ENCODE measurements around the gene TAS2R60.
A peak's percentile ranks its signal among the peaks of the same experiment; 100 is the strongest.
"Not testable (repeated sequence)": the region's sequence is repeated elsewhere in the genome, so short reads cannot be mapped to it uniquely, and the experiment has no call there.

The TAS2R60 gene, protein sequence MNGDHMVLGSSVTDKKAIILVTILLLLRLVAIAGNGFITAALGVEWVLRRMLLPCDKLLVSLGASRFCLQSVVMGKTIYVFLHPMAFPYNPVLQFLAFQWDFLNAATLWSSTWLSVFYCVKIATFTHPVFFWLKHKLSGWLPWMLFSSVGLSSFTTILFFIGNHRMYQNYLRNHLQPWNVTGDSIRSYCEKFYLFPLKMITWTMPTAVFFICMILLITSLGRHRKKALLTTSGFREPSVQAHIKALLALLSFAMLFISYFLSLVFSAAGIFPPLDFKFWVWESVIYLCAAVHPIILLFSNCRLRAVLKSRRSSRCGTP

GRCh38 chr7:143443153-143443552 lies at the start of gene TAS2R60:
Gene TAS2R60, plus strand, starts transcription at chr7:143443453. Its CDS starts 0 bp downstream, at chr7:143443453.
- DNase-seq, result no peak

- DNase-seq, result no peak
Measured at GRCh38 chr7:143394068-143394467, 49.2 kb upstream of the TAS2R60 start.

- no peak for DNase-seq
Measured at GRCh38 chr7:143394777-143395176, 48.5 kb upstream of the TAS2R60 start.

DNA sequence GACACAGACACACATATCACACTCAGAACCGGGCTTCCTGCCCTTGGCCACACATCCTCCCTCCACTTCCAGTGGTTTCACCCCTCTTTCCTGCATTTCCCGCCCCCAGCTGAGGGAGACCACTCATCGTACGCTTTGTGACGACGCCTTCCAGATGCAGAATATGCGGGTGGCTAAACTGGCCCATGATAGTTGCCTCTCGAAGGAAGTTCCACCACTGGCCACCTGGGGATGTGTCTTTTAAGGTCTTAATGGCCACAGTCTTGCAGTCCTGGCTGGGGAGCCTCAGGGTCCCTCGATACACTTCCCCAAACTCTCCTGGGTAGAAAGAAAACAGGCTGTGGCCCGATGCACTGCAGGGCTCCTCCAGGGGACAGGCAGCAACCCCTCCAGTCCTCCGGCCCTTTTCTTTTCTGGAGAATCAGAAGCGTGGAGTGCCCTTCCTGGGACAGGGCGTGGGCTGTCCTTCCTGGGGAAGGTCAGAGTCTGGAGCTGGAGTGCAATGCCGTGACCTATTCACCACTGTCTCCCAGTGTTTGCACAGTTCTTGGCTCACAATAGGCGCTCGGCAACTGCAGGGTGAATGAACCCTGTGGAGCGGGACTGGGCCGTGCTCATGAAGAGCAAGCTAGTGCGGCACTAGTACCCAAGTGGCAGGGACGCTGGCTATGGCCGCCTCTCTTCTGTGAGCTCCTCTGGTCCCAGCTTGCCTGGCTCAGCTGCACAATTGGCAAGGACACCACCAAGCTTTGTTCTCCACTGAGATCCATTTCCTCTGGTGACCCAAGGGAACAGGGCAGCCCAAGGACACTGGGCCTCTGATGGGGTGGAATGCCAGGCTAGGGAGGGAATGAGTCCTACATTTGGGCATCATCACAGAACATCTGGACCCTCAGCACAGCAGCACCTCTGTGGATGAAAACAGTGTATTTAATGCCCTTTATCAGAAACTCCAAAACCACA lies 47.8 kb upstream of the TAS2R60 start:
- no peak for DNase-seq

GRCh38 chr7:143396182-143396581 lies 47.1 kb upstream of the TAS2R60 start:
- DNase-seq, result no peak

DNA sequence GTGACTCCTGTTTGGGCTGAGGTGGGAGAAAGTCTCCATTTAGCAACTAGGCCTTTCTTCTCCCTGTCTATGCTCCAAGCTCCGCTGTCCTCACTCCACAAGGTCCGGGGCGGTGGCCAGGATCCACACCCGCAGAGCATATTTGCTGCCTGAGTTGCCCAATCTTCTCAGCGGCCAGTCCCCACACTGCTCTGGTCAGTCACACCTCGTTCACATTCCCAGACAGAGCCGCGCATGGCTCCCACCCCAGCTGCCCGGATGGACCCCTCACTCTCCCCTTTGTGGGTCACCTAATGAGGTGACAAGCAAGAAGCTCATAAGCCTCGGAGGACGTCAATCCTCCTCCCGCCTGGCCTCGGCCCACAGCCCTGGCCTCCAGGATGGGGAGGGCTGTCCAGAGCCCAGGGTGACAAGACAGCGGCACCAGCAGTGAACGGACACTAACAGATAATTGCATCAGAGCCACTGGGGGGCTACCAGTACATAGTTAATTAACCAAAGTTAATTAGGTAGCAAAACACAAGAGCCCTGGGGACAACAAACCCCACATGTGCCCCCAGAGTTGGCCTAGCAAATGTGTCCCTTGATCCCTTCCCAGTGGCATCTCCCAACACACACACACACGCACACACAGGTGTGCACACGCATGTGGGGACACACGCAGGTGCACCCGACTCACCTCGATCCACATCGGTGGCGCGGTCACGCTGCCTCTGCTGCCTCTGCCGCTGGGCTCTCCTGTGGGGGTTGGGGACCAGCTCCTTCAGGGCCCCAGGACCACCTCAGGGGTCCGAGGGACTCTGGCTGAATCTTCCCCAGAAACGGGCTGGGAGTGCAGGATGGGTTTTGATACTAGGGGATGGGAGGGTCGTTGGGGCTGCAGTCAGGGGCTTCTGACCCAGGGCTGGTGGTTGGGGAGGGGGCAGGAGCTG lies 46.4 kb upstream of the TAS2R60 start:
- no peak for DNase-seq

DNA sequence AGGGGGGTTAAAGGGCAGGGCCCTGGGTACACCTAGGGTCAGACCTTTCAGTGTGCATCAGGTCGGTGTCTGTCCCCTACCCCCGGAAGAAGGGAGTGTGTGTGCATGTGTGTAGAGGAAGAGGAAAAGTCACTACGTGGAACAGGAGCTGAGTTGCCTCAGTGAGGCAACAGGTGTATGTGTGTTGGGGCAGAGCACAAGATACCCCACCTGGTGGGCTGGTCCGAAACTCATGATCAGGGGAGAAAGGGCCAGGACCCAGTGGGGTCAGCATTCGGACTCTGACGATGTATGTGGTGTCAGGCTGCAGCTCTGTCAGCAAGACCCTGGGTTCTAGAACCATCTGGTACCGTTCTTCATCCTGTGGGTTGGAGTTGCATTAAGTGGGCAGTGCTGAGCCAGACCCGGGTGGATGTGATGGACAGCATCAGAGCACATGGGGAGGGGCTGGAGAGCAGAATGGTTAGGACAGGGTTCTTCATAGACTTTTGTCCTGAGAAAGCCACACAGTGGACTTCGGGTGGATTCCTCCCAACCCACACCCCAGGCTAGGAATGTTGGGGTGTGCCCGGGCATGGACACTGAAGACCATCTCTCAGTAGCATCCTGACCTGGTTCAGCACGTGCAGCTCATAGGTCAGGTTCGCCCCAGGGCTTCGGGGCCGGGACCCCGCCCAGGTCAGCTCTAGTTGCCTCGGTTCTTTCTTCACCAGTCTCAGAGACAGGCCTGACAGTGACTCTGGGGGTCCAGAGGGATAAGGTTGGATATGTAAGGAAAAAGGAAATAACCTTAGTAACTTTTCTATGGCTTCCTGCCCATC lies 45.3 kb upstream of the TAS2R60 start:
- no peak for DNase-seq

DNA sequence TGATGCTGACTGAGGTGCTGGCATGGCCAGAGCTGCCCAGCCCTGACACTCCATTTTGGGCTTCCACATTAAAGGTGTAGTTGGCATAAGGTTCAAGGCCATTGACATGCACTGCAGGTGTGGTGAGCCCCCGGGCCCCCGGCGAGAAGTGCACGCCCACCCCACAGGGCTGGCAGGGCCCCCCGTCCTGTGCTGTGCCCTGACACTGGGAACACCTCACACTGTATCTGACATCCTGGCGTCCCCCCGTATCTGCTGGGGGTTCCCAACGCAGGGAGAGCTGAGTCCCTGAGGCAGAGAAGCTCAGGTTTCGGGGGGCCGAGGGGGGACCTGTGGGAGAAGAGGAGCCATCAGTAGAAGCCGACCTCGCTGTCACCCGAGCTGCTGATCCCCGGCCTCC lies 44.6 kb upstream of the TAS2R60 start:
- DNase-seq, result no peak

DNA sequence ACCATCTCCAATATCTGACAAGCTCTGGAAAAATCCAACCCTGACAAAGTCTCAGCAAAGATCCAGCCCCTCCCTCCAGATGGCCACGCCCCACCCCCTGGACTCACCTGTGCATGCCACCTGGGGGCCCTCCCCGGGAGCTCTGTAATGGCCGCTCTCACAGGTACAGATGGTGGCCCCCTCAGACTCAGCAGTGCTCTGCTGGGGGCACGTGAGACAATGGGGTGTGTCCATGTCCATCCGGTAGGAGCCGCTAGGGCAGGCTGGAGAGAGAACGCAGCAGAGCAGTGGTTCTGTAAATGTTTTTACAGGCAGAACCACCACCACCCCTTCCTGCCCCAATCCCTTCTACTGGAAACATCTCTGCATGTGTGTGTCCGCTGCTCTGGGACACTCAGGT lies 44.1 kb upstream of the TAS2R60 start:
- DNase-seq, result no peak

DNA sequence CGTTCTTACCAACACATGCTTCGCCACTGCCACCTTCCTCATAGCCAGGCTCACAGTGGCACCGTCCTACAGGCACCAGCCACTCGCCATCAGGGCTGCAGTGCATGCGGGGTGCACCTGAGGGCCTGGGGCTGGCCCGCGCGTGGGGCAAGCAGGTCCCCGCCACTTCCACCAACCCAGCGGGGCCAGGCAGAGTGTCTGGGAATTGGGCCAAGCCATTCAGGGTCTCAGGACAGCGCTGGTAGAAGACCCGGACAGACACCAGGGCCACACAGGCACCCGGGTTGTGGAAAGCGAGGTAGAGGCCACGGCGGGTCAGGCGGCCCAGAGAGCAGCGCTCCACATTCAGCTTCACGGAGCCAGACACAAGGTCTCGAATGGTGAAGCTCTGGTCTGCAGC lies 43.6 kb upstream of the TAS2R60 start:
- DNase-seq, result no peak

GRCh38 chr7:143401265-143401664 lies 42.0 kb upstream of the TAS2R60 start:
- DNase-seq, result no peak

DNA sequence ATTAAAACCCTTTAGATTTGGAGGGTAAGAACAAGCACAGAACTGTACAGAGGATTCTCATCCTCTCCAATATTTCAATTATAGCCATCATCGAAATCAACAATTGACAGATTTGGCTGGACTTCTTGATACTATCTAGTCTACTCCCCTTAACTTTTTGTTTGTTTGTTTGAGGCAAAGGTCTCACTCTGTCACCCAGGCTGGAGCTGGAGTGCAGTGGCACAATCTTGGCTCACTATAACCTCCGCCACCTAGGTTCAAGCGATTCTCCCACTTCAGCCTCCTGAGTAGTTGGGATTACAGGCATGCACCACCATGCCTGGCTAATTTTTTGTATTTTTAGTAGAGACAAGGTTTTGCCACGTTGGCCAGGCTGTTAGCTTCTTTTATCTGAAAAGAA lies 41.0 kb upstream of the TAS2R60 start:
- DNase-seq, result not testable (repeated sequence)

GRCh38 chr7:143405173-143406001 lies 37.9 kb upstream of the TAS2R60 start:
- no peak for DNase-seq

DNA sequence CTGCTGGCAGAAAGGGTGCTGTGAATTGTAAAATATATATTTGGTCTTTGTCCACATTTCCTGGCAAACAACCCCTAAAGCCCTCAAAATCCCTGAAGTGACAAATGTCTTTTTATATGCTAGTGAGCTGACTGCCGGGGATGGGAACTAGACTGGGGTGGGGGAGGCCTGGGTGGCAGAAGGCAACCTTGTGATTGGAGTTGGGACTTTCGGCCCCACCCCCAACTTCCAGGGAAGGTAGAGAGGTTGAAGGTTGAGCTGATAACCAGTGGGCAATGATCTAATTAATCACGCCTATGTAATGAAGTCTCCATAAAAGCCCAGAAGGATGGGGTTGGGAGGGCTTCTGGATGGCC lies 37.3 kb upstream of the TAS2R60 start:
- DNase-seq, result no peak

DNA sequence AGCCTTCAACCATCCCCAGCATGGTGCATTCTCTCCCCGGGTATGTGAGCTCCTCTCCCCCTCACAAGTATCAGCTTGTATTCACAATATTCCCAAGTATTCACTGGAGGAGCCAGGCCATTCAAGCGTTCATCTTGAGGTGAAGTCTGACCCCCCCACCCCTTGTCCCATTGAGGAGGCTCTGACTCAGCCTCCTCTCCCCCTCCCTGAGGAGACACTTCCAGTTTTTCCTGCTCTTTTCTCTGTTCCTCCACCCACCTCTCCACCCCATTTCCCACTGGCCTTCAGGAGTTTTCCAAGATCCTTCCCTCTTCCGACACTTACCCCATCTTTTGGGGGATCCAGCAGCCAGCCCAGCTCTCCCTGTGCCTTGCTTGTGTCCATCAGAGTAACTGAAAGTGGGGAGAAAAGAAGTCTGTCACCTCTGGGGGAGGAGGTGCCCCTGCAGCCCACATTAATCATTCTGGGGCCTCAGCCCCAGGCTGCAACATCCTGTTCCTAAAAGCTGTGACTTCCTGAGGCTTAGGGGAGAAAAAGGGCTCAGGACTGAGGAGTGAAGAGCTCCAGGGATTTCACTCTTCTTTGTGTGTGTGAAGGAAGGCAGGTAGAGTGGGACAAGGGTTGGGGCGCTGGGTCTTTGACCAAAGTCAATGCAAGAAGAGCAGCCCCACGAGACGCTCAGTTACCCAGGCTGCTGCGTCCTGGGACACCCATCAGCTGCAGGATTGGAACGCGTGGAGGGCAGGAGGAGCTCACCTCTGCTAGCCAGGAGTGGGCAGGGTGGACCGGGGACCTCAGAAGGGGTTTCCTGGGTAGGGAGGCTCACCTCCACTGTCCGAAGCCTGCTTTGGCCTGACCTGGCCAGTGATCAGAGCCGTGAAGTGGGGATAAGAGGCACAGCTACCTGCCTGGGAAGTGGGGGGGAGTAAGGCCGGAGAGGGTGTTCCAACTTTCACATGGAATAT lies 35.7 kb upstream of the TAS2R60 start:
- DNase-seq, result no peak

DNA sequence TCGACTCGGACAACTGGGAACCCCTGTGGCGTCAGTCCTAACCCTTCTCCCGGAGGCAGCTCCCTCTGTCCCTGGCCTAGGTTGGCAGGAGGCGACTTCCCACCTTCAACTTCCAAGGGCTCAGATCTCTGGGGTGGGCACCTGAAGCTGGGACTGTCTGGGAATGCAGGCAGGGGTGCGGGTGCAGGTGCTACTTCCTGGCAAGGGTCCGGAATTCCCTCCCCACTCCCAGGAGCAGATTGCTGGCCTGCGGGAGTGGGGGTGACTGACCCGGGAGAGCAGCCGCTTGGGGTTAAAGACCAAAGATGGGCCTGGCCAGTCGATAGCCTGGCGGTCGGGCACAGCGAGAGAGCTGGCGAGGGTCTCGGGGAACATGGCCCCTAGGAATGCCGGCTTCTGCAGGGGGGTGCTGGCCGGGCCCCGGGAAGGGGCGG lies 35.0 kb upstream of the TAS2R60 start:
- DNase-seq, result no peak

GRCh38 chr7:143408686-143409561 lies 34.3 kb upstream of the TAS2R60 start, which contains the start of gene EPHA1:
Gene EPHA1, minus strand, starts transcription at chr7:143408856. Its CDS starts 51 bp downstream, at chr7:143408805.
- DNase-seq, result peak; percentile 45

GRCh38 chr7:143410521-143411004 lies 32.7 kb upstream of the TAS2R60 start:
- DNase-seq, result no peak

Data from stimulated activated CD4-positive, alpha-beta T cell treated with anti-CD3 and anti-CD28 coated beads, Interleukin-4, amount 100 ng/mL, for 1 hour (primary cell).